HepG2 (cell line): ENCODE measurements around the gene FGFR3. TPM values are rescaled to one million over a fixed set of nuclear protein-coding genes. Genes with fewer than 3 reads are reported as not detected.

Experiments used
- HIVEP1 ChIP-seq: sonication (generic); formaldehyde crosslinking; IDR thresholded peaks from 2 replicates; pipeline ENCODE4 v1.4.0; 2020; ENCODE audit warnings: mild to moderate bottlenecking, missing genetic modification reagents
- polyA plus RNA-seq, 8 experiments: library from polyadenylated mRNA; depleted of rRNA in 3 of 8; stranded (reverse) in 7 of 8; unstranded in 1 of 8; fragments of >200 nt; fragmentation: Illumina TruSeq in 4 of 8; extraction: Trizol in 4 of 8; gene quantifications; 2 replicates each; pipeline versions ENCODE4 v1.2.1 to v1.2.3, GENCODE V29; 2011 to 2016; ENCODE audit warnings: low read depth in 4 of 8, missing spikeins in 1 of 8, mixed read lengths in 1 of 8; ENCODE audit not compliant: insufficient read depth in 1 of 8
- total RNA-seq, 5 experiments: library from RNA; depleted of rRNA; stranded (reverse); fragments of >200 nt; fragmentation: Illumina TruSeq; extraction: Trizol; gene quantifications; 2 replicates each; pipeline ENCODE4 v1.2.3, GENCODE V29; 2016; ENCODE audit warnings: low read depth in 1 of 5
- TF ChIP-seq, protein P1 (sequence below): sonication (generic); formaldehyde crosslinking; IDR thresholded peaks from 2 replicates; pipeline ENCODE4 v1.4.0; 2020; ENCODE audit warnings: missing genetic modification reagents
- TF ChIP-seq, protein P2 (sequence below): sonication (generic); formaldehyde crosslinking; conservative IDR thresholded peaks from 2 replicates; pipeline ENCODE4 v1.4.0; 2020; ENCODE audit warnings: missing genetic modification reagents
- TF ChIP-seq, protein P3 (sequence below), 2 experiments: sonication (generic) in 1 of 2; formaldehyde crosslinking in 1 of 2; IDR thresholded peaks; 2 replicates each; pipeline versions ENCODE4 v1.4.0 to v1.6.1; 2016 to 2020; ENCODE audit warnings: borderline replicate concordance in 1 of 2, low read depth in 1 of 2, mild to moderate bottlenecking in 1 of 2, missing genetic modification reagents in 1 of 2

The FGFR3 gene
- total and polyA plus RNA-seq, 2 of the 13 experiments (the other 11 are each of a cell fraction or from before 2014, with no cell fraction given) = 103 to 109 TPM

DNA sequence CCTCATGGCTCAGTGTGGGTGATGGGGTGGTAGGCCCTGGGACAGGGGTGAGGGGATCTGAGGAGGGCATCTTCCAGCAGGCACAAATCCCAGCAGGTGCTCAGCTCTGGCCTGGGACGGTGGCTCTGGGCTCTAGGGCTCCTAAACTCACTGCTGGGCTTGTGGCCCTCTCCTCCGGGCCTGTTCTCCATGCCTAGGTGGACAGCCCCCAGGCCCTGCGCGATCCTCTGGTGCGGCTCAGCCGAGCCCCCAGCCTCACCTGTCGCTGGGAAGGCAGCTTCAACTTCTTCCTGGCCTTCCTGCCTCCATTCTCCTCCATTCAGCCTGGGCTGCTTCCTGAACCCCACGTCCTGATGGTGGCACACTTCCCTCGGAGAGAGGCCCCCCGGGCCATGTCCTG is 19.3 kb upstream of the FGFR3 start (continued):
- TF ChIP-seq, protein P1, sequence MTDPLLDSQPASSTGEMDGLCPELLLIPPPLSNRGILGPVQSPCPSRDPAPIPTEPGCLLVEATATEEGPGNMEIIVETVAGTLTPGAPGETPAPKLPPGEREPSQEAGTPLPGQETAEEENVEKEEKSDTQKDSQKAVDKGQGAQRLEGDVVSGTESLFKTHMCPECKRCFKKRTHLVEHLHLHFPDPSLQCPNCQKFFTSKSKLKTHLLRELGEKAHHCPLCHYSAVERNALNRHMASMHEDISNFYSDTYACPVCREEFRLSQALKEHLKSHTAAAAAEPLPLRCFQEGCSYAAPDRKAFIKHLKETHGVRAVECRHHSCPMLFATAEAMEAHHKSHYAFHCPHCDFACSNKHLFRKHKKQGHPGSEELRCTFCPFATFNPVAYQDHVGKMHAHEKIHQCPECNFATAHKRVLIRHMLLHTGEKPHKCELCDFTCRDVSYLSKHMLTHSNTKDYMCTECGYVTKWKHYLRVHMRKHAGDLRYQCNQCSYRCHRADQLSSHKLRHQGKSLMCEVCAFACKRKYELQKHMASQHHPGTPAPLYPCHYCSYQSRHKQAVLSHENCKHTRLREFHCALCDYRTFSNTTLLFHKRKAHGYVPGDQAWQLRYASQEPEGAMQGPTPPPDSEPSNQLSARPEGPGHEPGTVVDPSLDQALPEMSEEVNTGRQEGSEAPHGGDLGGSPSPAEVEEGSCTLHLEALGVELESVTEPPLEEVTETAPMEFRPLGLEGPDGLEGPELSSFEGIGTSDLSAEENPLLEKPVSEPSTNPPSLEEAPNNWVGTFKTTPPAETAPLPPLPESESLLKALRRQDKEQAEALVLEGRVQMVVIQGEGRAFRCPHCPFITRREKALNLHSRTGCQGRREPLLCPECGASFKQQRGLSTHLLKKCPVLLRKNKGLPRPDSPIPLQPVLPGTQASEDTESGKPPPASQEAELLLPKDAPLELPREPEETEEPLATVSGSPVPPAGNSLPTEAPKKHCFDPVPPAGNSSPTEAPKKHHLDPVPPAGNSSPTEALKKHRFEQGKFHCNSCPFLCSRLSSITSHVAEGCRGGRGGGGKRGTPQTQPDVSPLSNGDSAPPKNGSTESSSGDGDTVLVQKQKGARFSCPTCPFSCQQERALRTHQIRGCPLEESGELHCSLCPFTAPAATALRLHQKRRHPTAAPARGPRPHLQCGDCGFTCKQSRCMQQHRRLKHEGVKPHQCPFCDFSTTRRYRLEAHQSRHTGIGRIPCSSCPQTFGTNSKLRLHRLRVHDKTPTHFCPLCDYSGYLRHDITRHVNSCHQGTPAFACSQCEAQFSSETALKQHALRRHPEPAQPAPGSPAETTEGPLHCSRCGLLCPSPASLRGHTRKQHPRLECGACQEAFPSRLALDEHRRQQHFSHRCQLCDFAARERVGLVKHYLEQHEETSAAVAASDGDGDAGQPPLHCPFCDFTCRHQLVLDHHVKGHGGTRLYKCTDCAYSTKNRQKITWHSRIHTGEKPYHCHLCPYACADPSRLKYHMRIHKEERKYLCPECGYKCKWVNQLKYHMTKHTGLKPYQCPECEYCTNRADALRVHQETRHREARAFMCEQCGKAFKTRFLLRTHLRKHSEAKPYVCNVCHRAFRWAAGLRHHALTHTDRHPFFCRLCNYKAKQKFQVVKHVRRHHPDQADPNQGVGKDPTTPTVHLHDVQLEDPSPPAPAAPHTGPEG (CRISPR knock-in tag) = no peak
- TF ChIP-seq HIVEP1 (CRISPR knock-in tag) = no peak
- TF ChIP-seq, protein P2, sequence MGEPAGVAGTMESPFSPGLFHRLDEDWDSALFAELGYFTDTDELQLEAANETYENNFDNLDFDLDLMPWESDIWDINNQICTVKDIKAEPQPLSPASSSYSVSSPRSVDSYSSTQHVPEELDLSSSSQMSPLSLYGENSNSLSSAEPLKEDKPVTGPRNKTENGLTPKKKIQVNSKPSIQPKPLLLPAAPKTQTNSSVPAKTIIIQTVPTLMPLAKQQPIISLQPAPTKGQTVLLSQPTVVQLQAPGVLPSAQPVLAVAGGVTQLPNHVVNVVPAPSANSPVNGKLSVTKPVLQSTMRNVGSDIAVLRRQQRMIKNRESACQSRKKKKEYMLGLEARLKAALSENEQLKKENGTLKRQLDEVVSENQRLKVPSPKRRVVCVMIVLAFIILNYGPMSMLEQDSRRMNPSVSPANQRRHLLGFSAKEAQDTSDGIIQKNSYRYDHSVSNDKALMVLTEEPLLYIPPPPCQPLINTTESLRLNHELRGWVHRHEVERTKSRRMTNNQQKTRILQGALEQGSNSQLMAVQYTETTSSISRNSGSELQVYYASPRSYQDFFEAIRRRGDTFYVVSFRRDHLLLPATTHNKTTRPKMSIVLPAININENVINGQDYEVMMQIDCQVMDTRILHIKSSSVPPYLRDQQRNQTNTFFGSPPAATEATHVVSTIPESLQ = no peak
- TF ChIP-seq, protein P3, sequence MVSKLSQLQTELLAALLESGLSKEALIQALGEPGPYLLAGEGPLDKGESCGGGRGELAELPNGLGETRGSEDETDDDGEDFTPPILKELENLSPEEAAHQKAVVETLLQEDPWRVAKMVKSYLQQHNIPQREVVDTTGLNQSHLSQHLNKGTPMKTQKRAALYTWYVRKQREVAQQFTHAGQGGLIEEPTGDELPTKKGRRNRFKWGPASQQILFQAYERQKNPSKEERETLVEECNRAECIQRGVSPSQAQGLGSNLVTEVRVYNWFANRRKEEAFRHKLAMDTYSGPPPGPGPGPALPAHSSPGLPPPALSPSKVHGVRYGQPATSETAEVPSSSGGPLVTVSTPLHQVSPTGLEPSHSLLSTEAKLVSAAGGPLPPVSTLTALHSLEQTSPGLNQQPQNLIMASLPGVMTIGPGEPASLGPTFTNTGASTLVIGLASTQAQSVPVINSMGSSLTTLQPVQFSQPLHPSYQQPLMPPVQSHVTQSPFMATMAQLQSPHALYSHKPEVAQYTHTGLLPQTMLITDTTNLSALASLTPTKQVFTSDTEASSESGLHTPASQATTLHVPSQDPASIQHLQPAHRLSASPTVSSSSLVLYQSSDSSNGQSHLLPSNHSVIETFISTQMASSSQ (IDR thresholded peaks at IDR 0.05; ENCODE audit: low read depth) = no peak
- TF ChIP-seq, protein P3 (CRISPR knock-in tag; IDR thresholded peaks at IDR 0.05; ENCODE audit: borderline replicate concordance) = no peak
